ENCODE results near the gene GOLM1. TPM values are rescaled to one million over a fixed set of nuclear protein-coding genes. Genes with fewer than 3 reads are reported as not detected.
A peak's percentile ranks its signal among the peaks of the same experiment; 100 is the strongest.

Gene GOLM1
- total and polyA plus RNA-seq, 2 of the 13 experiments (the other 11 are each of a cell fraction or from before 2014, with no cell fraction given): 0.20 to 0.30 TPM

GRCh38 chr9:86062845-86063693, 36.3 kb downstream of the GOLM1 start (continued):
- no peak for TF ChIP-seq GZF1 (CRISPR knock-in tag; IDR thresholded peaks at IDR 0.05)
- no peak for TF ChIP-seq LCORL (IDR thresholded peaks at IDR 0.05)
- TF ChIP-seq LCORL (CRISPR knock-in tag; IDR thresholded peaks at IDR 0.05): peak; percentile 31; the same call in 1 of the 2 replicates

GRCh38 chr9:86061972-86062739, 37.2 kb downstream of the GOLM1 start:
- Histone ChIP-seq H3K36me3 (replicated peaks in 1 of 2; ENCODE audit: control insufficient read depth in 1 of 2, insufficient read depth in 2 of 2, low read length in 2 of 2) (no peaks in the 10 kb centered on the region), H3K4me1 (ENCODE audit: insufficient read depth, low read length) (peaks cover 13% of the 10 kb centered on the region; the same call in 1 of the 2 replicates), H3K79me2 (ENCODE audit: insufficient read depth, low read length) (no peaks in the 10 kb centered on the region), H3K27me3 (ENCODE audit: control insufficient read depth in 1 of 2, insufficient read depth in 2 of 2, low read length in 2 of 2) (peaks cover 14 to 54% of the 10 kb centered on the region in 2 experiments; a peak in 4 of 5 replicates), H3K9ac (ENCODE audit: insufficient read depth, low read depth, low read length) (no peak overlapping the region), H3K4me2 (ENCODE audit: low read depth, low read length) (no peak overlapping the region), H3K4me3 (replicated peaks in 1 of 3; ENCODE audit: insufficient read depth in 1 of 3, low read depth in 2 of 3, low read length in 3 of 3) (no peak overlapping the region), H2AFZ (ENCODE audit: low read length) (no peak overlapping the region), H4K20me1 (ENCODE audit: insufficient read depth, low read length) (0 out of 2 replicates have a peak, but pooled peaks cover 4% of the 10 kb centered on the region), H3K9me3 (ENCODE audit: low read length) (no peaks in the 10 kb centered on the region), H3K27ac (ENCODE audit: extremely low read length, insufficient read depth, low read length) (no peak overlapping the region)
- ATAC-seq: no peak
- ChIA-PET POLR2A (no interaction called here), CTCF (ENCODE audit: low intra/inter-chr PET ratio, low total read pairs) (no interaction called here)
- WGBS (ENCODE audit: low lambda C conversion rate): 42% methylated on average over 5 of the region's 11 CpGs
- TF ChIP-seq PCBP2 (optimal IDR thresholded peaks at IDR 0.05; ENCODE audit: low read depth, low read length, poor library complexity, severe bottlenecking): peak; percentile 68
- no peak for TF ChIP-seq NR2F2 (IDR thresholded peaks at IDR 0.05; ENCODE audit: borderline replicate concordance, low read depth)
- DNase-seq (ENCODE audit: low spot score): no peak
- intact Hi-C loops (cut with micrococcal nuclease; ENCODE audit: unreplicated experiment) (no loop called here), in situ Hi-C loops (cut with HindIII; ENCODE audit: extremely low pct_ligation_motif_present, low pct_unique_long_range_greater_than_20kb) (no loop called here)
- FAIRE-seq: no peak
- BruUV-seq (replicated peaks): no TSS peak
